RCC 7860 (cell line): ENCODE results near the gene BCORL1.

Source experiments
- DNase-seq: peaks from one replicate; pipeline ENCODE4 v3.0.0-alpha.2; 2015; ENCODE audit warnings: low spot score
- FAIRE-seq: peaks from 2 replicates; lab custom pipeline; 2012; peaks lifted over from hg19 to GRCh38; lab: Jason Lieb, UNC

Gene BCORL1

DNA sequence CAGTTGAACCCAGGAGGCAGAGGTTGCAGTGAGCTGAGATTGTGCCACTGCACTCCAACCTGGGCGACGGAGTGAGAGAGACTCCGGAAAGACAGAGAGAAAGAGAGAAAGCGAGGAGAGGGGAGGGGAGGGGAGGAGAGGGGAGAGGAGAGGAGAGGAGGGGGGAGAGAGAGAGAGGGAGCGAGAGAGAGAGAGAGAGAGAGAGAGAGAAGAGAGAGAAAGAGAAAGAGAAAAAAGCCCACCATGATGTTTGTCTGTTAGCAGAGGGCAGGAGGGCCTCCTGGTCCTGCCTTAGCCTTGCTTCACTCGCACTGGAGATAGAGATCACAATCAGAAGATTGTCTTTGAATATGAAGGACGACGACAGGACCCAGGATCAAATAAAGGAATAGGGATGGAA lies 18.7 kb upstream of the BCORL1 start:
- FAIRE-seq (no peak), DNase-seq (no peak)

DNA sequence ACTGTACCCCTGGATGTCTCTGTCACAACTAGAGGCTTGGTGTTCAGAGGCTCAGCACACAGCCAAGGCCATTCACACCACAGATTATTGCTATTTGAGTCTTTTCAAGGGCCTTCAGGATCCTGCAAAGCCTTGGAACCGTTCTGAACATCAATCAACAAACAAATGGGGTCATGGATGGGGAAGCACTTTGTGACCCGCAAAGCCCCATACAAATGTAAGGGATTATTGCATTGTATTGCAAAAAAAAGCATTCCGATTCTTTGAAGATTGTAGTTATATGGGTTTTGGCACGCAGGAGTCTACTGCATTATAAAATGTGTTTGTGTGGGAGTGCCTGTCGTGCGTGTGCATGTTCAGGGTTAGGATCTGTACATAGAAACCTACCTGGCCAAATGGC lies 17.3 kb upstream of the BCORL1 start:
- FAIRE-seq = no peak
- DNase-seq = no peak

DNA sequence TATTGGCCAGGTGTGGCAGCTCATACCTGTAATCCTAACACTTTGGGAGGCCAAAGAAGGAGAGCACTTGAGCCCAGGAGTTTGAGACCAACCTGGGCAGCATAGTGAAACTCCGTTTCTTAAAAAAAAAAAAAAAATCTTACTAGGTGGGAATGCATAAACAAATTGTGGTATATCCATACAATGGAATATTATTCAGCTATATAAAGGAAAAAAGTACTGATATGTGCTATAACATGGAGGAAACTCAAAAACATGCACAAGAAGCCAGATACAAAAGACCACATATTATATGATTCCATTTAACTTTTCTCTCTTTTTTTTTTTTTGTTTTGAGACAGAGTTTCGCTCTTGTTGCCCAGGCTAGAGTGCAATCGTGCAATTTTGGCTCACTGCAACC lies 13.5 kb upstream of the BCORL1 start:
- FAIRE-seq (no peak), DNase-seq (no peak)

DNA sequence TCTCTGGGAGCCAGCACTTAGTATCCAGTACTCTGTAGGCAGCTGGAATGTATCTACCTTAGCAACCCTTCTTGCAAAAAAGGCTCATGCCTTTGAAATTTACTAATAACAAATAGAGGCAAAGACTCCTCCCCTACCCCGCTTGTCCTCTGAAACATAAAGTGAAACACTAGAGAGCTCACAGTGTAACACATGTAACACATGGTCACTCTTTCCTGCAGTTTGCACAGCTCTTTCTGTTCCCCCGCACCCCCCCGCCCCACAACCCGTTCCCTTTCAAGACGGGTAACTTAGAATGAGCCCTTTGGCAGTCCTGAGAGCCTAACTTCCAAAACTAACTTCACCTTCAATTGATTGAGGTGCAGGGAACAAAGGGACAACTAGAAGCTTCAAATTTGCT lies 6.0 kb upstream of the BCORL1 start:
- FAIRE-seq = no peak
- no peak for DNase-seq

DNA sequence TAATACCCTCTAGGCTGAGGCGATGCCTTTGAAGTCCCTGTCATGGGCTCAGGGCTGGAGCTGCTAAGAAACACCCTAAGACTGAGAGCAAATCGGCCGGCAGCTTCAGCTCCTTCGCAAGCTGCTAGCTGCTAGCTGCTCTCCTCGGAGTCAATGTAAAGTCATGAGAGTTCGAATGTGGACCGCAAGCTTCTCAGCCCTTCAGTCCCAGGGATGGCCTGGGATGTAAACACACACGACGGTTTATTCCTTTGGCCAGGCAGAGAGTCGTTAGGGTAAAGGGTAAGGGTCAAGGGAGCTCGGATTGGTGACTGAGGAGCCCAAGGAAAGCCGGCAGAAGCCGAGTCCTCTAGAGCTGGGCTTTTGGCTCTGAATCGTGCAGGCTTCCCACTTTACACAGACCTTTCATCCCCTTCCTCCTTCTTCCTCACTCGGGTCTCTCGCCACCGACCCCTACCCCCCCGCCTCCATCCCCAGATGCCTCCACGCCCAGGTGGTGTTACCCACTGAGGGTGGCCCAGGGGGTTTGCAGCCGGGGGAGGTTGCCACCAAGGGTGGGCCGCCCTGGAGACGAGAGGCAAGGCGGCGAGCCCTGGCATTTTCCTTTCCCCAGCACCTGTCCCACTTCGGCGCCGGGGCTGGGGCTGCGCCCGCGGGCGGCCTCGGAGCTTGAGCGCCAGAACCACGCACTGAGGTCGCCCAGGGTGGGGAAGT lies 3.1 kb upstream of the BCORL1 start:
- DNase-seq = no peak
- no peak for FAIRE-seq

DNA sequence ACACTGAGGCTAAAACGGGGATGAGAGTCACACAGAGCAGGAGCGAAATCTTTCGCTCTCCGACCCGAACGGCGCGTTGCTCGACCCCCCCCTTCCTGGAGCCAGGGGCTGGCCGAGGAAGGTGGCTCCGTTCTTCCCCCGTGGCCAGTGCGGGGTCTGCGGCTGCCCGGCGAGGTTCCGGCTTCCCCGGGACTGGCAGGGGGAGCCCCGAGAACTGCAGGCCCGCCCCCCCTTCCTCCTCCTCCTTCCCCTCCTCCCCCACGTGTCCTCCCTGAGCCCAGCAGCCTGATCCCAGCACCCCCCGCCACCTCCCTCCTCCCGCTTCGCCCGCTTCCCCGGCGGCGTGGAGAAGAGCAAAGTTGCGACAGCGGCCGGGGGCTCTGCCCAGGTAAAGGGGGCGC lies 2.4 kb upstream of the BCORL1 start:
- DNase-seq (no peak), FAIRE-seq (no peak)

DNA sequence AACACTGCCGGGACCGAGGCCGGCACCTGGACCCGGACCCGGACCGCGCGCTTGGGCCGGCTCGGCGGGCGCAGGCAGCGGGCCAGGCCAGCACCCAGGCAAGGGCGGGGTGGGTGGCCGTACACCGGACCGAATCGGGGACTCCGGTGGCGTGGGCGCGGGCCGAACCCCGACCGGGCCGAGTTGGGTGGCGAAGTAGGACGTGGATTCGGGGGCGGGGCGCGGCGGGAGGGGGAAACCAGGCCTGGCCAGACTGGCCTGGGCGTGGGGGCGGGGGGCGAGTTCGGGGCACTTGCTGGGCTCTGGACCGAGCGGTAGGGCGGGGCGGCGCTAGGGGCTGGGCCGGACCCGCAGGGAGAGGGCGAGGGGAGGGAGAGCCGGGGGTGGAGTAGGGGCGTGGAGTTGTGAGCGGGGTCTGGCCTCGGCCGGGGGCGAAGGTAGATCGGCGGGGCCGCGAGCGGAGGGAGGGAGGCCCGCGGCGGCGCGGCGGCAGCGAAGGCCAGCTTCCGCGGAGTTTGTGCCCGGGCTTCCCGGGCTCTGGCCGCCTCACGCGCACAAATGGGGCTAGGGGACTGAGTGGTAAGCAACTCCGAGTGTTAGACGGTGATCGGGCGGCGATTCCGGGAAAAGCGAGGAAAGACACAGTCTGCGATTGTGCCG lies 1.8 kb upstream of the BCORL1 start:
- DNase-seq (no peak), FAIRE-seq (no peak)

DNA sequence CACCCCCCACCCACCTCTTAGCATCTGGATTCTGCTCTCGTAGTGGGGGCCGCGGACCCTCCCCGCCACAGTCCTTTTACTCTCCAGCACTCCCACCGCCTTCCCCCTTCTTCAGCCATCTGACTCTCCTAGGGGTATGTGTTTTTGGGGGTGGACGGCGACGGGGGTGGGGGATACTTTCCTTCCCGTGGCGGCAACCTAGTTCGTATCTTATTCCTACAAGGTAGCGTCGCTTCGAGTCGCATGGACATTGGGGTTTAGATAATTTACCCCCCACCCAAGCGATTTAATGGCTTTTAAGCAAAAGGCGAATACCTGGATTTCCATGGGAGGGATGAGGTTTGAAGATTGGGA lies 1.3 kb upstream of the BCORL1 start:
- FAIRE-seq (no peak), DNase-seq (no peak)

DNA sequence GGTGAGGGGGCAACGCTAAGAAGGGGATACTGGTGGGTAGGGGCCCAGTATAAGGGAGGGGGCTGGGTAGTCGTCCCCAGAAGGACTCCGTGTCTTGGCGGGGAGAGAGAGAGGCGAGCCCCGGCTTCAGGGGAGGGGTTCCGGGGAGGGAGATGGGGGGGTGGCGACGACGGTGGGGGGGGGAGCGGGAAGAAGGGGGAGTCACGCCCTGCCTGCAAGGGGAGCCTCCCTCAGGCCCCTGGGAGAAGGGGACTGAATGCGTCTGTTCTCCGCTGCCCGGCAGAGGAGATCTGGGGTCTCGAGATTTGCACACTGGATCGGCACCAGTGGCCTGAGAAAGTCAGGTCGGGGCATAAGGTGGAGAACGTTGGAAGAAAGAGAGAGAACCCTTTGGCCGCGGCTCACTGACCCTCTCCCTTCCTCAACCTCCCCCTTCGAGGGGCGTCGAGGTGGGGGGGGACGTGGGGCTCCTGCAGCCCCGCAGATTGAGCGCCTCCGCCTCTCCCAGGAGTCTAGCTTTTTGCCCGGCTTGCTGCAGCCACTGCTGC lies 609 bp upstream of the BCORL1 start:
- DNase-seq (no peak), FAIRE-seq (no peak)

DNA sequence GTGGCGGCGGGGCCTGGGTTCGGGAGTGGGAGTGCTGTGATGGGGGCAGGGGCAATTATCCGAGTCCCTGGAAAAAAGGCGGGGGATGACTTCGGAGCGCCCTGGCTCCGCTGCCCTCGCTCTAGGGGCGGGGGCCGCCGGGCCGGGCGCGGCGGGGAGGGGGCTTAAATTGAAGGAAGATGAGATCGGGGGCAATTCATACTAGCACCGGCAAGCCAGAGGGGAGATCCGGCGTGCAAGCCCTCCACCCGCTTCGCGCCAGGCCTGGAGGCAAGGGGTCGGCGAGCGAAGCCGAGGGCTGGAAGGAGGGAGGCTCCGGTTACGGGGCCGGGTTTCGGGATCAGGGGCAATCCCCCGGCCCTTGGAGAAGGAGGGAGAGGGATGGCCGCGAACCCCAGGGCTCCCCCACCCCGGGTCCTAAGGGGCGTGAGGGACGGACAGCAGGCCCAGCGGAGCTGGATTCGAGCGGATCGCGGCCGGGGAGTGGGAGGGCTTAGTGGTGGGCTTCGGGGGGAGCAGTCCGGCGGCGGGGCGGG lies 1.2 kb downstream of the BCORL1 start:
- DNase-seq = no peak

DNA sequence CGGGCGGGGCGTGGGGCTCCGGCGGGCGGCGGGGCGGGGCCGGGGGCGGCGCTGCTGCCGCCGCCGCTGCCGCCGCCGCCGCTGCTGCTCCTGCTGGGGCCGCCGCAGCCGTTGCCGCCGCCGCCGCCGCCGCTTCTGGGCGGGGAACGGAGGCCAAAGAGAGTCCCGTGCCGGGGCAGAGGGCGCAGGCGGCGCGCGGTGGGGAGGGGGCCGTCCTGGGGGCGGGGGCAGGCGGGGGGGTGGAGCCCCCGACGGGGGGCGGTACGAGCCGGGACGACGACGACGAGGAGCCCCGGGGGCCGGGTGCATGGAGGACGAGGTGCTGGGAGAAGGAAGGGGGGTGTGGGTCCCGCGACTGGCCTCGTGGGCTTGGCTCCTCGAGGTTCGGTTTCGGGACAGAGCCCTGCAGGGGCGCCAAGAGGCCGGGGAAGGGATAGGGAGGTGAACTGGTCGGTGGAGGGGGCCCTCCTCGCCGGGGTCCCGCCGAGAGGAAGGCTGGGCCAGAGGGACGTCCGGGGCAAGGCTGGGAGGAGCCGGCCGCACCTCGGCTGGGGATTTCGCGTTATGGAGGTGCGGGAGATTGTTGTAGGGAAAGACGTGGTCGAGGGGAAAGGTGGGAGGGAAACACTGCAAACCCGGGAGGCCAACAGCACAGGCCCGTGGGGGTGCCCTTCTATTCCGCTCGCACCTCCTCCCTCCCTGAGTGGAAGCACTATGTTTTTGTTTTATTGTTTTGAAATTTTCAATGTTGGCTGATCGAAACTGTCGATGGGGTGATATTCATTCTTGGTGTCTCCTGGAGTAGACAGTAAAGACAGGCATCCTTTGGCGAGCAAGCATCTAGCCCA lies 1.9 kb downstream of the BCORL1 start:
- no peak for DNase-seq

More for the DNA sequence above, 1.2 kb downstream of the BCORL1 start:
- no peak for FAIRE-seq

DNA sequence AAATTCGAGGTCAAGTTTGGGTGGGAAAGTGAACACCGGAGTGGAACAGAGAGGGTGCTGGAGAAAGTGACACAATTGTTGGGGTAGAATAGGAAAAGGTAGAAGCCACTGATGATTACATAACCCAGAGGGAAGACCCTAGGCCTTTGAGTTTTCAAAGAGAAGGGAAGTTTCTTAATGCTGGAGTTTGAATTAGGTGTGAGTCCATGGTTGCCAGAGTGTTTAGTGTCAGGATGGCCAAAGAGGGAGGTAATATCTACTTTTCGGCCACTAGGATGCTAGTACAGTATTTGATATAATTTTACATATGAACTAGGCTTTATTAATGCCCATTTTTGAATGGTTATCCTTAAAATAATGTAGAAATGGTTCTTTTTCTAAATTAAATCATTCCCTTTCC lies 5.4 kb downstream of the BCORL1 start:
- FAIRE-seq (no peak), DNase-seq (no peak)

More for the DNA sequence above, 1.9 kb downstream of the BCORL1 start:
- FAIRE-seq = no peak

DNA sequence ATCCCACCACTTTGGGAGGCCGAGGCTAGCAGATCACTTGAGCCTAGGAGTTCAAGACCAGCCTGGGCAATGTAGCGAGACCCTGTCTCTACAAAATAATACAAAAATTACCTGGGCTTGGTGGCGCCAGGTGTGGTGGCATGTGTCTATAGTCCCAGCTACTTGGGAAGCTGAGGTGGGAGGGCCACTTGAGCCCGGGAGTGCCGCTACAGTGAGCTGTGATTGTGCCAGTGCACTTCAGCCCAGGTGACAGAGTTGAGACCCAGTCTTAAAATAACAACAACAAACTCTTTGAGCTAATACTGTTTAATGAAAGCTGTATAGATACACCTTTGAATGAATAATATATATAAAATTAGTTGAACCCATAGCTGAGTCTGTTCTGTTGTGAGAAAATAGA lies 9.7 kb downstream of the BCORL1 start:
- FAIRE-seq = no peak

DNA sequence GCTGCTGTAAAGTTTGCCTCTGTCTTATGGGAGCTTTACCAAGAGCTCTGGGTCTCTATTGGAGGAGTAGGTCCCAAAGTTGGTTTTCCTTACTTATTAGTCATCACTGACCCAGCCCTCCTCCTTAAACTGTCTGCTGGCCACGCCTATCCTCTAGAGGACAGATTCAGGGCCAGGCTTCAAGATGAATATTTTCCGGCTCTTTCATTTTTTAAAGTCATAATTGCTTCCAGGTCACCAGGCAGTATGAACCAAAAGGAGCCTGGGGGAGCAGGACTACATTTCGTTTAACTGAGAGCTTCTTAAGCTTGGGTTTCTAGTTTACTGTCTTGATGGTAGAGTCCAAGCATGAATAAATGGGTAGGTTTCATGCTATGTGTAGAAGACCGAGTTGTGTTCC lies 13.7 kb downstream of the BCORL1 start:
- DNase-seq = no peak
- FAIRE-seq = no peak

More for the DNA sequence above, 9.7 kb downstream of the BCORL1 start:
- no peak for DNase-seq

DNA sequence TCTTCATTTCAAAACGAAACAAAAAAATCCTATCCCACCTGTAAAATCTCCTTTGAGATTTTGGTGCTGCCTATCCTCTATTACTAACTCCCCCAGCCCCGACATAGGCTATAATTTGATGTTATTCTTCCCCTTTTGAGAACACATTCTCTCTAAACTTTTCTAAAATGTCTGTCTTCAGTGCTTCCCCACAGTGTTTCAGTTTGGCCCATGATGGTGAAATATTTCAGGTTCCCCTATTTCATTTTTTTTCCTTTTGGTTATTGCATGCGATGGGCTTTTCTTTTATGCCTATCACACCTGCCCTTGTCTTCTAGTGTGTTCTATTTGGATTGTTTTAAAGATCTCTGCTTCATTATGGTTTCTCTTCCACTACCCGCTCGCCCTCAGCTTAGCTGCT lies 14.7 kb downstream of the BCORL1 start:
- no peak for FAIRE-seq
- no peak for DNase-seq

DNA sequence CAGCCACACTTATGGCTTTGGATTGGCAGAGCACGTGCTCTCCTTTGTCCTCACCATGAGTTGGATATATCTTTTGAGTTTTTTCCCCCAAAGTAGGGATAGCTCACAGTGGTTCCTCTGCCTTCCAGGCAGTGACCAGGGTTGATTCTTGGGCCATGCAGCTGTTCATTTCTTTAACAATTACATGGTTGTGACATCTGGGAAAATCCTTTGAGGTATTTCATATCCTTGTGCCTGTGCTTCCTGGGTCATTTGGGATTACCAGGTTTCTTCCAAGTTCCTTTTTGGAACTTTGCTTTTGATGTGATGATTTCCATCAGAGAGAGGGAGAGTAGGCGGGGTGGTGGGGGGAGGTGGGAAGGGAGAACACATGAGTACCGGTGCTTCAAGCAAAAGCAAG lies 15.6 kb downstream of the BCORL1 start:
- FAIRE-seq (no peak), DNase-seq (no peak)

DNA sequence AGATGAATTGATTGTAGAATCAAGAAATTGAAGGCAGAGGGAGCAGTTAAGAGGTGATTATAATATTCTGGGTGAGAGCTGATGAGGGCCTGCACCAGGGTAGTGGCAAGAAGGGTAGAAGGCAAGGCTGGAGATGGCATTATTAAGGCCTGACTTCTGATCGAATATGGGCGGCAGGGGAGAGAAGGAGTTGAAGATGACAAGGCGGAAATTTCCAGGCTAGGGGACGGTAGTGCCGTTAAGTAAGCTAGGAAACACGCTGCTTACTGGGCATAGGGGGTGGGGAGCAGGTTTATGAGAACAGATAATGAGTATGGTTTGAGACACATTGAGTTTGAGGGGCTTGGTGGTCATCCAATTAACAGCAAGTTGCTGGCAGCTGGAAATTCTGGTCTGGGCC lies 19.5 kb downstream of the BCORL1 start:
- no peak for FAIRE-seq
- no peak for DNase-seq

DNA sequence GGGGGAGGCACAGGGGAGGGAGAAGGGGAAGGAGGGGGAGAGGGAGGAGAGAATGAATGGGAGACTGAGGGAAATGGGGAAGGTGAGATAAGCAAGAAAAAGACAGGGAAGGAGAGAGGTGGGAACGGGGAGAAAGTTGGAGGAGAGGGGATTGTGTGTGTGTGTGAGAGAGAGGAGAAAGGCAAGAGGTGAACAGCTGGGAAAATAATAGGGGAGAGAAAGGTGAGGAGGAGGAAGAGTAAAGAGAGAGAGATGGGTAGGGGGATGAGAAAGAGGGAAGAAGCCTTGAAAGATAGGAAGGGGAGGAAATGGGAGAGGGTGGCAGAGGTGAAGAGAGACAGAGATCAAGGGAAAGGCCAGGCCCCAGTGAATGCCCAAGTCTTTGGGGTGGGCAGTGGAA lies 20.1 kb downstream of the BCORL1 start:
- DNase-seq = no peak
- FAIRE-seq = no peak

DNA sequence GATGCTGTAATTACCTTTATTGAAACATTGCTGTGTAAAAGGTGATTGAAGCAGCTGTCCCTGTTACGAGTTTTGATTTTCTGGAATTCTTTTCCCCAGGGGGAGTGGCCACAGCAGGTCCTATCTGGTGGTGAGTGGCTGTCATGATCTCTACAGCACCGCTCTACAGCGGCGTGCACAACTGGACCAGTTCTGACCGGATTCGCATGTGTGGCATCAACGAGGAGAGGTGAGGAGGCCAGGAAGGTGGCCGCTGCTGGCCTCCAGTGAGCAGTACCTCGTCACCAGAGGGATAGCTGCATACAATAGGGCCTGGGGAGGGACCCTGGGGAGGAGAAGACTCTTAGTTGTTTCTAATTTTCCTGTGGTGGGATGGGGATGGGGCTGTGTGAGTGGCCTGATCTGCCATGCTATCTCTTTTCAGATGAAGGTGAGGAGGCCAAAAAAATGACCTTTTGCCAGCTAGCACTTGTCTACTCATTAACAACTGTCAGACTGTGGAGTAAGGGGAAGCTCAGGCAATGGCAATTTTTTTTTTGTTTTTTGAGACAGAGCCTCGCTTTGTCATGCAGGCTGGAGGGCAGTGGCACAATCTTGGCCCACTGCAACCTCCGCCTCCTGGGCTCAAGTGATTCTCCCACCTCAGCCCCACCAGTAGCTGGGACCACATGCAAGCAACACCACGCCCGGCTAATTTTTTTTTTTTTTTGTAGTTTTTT lies 22.8 kb downstream of the BCORL1 start:
- DNase-seq (no peak), FAIRE-seq (no peak)

DNA sequence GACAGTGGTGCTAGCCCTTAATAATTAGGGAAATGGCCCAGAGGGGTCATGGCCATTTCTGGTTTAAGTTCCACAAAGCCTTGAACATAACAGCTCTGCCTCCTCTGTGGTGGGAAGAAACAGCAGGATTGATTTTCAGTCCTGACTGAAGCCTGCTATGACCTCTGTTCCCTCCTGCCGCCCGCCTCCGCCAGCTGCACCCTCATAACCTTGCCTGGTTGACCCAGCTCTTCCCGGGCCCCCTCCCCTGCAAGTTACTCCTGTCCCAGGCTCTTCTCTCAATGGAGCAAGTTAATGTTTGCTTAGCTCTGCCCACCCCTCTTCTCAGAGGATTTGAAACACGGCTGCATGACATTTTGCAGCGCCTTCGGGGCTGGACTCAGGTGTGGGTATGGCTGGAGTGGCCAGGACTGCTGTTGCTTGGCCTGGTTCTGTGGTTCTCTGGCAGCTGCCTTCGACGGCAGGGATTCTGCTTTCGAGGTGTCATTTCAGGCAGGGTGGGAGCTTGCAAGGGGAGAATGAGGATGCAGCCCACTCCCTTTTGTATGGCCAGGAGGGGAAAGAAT lies 27.3 kb downstream of the BCORL1 start:
- DNase-seq (no peak), FAIRE-seq (no peak)
